GM21619 (cell line): ENCODE measurements around the gene KCNK6.

Experiments used
- ATAC-seq: cut with Tn5 transposase; IDR thresholded peaks from one replicate; pipeline ENCODE4 v1.9.1; 2021; ENCODE audit not compliant: unreplicated experiment

KCNK6 gene

GRCh38 chr19:38294090-38294489 lies 25.6 kb upstream of the KCNK6 start:
- ATAC-seq, result no peak

DNA sequence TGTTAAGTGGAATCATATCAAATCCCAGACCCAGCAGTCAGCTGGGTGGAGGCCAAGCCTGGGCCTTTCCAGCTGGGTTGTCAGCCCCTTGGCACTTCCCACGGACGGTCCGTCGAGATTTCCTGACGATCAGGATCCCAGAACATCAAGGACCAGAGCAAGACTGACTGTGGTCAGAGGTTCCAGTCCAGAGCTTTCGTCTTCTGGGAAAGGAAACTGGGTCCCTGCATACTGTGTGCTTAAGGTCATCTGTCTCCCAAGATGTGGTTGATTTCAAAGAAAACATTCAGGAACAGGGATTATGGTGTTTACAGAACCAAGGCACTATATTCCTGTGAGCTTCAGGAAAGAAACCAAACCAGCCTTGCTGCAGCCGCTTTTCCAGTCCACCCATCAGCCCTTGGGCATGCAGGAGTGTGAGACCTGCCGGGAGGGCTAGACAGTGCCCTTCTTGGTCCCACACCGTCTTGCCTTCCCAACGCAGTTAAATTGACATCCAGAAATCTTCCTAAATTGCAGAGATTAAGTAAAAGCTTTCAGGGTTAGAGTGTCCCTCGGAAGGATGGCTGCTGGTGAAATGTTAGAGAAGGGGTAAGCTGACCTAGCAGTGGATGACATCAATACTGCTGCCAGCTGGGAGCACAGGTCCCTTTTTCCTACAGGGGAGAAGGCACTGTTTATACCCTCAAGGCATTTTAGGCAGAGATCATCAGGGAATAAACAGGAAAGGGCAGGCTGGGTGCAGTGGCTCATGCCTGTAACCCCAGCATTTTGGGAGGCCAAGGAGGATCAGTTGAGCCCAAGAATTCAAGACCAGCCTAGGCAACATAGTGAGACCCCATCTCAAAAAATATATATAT lies 20.6 kb upstream of the KCNK6 start:
- ATAC-seq, result no peak

GRCh38 chr19:38303517-38304351 lies 15.9 kb upstream of the KCNK6 start, which contains the start of gene C19orf33:
Gene C19orf33, plus strand, starts transcription at chr19:38304251. Its CDS starts 11 bp downstream, at chr19:38304262.
- ATAC-seq, result no peak

DNA sequence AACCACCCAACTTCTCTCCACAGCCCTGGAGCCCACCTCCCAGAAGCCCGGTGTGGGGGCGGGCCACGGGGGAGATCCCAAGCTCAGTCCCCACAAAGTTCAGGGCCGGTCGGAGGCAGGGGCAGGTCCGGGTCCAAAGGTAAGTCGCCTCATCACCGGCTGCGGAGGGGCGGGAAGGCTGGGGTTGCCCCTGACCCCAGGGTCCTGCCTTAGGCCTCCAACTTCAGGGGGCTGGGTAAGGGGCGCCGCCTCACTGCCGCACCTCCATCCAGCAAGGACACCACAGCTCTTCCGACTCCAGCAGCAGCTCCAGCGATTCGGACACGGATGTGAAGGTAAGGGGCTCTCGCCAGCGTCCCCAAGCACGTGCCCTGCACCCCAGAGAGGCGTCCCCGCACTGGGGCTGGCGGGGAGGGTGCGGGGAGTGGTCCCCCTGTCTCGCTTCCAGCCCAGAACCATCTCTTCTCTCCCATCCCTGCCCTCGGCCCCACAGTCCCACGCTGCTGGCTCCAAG lies 15.2 kb upstream of the KCNK6 start:
- no peak for ATAC-seq

DNA sequence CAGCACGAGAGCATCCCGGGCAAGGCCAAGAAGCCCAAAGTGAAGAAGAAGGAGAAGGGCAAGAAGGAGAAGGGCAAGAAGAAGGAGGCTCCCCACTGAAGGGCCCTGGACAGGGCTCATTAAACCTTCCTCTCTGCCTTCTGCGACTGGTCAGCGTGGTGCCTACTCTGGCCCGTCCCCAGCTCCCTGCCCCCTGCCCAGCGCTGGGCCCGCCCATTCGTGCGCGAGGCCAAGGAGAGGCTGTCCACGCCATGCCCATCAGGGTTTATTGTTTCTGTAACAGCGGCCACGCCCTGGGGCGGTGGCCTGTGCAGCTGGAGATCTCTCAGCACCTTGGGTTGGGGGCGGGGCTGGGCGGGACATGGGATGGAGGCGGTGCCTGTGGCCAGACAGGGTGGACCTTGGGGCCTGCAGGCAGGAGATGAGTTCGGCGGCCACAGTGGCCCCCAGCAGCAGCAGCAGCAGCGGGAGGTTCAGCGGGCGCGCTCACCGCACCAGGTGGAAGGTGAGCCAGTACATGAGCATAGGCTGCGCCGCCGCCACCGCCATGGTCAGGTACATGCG lies 14.7 kb upstream of the KCNK6 start:
- ATAC-seq, result no peak

- ATAC-seq, result no peak
Measured at GRCh38 chr19:38306236-38306635, 13.4 kb upstream of the KCNK6 start.

DNA sequence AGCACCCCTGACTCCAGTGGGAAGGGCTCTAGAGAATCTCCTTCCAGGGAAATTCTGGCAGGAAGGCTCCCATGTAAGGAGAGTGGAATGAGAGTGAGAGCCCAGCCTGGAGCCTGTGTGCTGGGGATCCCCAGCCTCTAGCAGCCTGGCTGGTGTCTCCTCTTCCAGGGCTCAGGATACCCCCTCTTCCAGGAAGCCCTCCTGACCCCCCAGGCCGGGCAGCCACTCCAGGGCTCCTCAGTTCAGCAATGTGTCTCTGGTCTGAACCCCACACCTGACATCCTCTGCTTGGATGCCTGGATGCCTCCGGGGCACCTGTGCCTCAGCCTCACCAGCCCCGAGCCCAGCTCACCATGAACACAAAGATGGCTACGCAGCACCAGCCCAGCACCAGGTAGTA lies 12.6 kb upstream of the KCNK6 start:
- no peak for ATAC-seq

DNA sequence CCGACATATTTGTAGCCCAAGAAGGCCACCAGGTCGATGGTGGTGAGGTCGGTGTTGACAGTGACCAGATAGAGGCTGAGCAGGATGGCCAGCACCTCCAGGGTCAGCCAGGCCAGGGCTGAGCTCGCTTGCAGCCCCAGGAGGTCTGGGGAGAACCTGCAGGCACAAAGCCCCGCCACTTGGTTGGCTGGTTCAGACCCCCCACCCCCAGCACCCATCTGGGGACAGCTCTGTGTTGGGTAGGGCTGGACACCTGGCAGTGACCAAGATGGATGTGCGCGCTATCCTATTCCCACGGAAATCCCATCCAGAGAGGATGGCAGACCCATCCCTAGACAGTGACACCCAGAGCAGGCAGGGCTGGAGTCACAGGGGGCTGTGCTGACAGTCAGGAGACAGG lies 12.0 kb upstream of the KCNK6 start:
- ATAC-seq, result no peak

DNA sequence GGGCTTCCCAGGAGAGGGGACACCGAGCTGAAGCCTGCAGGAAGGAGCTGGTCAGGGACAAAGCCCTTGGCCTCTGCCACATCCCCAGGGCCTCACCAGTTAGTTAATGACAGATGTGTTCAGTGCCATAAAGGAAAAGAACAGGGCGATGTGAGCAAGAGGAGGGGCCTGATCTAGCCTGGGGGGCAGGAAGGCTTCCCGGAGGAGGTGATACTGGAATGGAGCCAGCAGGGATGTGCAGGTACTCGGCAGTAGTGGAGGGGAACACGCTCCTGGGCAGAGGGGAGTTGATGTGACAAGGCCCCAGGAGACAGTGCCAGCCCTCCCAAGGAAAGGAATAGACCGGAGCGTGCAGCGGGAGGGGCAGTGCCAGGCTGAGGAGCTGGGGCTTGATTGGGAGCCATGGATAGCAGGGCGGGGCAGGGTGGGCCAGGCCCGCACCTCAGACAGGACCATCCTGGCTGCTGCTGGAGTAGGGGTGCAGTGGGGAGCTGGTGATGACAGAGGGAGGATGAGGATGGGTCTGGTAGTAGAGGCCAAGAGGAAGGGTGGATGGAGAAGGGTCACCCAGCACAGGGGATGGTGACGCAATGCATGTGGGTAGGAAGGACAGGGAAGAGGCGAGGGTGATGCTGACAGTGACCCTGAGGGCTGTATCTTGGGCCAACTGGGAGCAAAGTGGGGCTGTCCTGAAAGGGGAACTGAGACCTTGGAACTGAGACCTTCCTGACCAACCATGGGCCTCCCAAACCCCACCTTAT lies 11.5 kb upstream of the KCNK6 start:
- no peak for ATAC-seq

DNA sequence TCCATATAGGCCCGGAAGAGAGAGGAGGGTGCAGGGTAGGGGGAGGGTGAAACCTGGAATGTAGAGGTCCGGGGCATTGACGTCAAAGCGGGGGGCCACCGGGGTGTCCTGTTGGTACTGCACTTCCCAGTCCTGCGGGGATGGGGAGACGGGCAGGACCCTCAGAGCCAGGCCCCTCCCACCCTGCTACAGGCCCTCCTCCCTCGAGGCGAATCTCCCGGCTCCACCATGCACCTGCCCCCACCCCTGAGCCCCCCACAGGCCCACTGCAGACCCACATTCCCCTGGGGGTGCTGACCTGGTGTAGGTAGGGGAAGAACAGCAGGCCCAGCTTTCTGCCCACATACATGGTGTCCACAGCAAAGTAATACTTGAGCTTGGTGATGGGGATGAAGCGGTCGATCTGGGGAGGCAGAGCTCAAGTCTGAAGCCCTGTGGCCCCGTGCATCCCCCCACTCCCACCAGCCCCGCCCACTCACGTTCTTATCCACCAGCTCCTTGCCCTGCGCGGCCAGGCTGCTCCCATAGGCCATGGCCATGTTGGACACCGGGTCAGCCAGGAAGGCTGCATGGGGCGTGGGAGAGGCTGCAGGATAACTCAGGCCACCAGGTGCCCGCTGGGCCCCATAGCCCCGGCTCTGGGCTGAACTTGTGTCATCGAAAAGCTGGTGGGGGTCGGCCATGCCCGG lies 10.6 kb upstream of the KCNK6 start:
- no peak for ATAC-seq

DNA sequence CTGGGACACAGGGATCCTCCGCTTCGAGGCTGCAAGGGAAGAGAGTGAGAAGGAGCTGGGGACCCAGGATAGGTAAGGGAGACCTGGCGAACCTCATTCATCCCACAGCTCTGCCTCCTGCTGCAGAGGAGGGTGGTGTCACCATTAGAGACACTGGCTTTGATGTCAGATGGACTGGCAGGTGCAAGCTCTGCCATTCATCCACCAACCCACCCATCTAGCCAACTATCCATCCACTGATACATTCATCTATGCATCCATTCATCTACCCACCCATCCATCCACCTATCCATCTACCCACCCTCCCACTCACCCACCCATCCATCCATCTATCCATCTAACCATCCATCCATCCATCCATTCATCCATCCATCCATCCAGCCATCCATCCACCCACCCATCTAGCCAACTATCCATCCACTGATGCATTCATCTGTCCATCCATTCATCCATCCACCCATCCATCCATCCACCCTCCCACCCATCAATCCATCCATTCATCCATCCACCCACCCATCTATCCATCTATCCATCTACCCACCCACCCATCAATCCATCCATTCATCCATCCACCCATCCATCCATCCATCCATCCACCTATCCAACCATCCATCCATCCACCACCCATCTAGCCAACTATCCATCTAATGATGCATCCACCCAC lies 9.9 kb upstream of the KCNK6 start:
- no peak for ATAC-seq

GRCh38 chr19:38310279-38310670 lies 9.4 kb upstream of the KCNK6 start:
- ATAC-seq, result no peak

DNA sequence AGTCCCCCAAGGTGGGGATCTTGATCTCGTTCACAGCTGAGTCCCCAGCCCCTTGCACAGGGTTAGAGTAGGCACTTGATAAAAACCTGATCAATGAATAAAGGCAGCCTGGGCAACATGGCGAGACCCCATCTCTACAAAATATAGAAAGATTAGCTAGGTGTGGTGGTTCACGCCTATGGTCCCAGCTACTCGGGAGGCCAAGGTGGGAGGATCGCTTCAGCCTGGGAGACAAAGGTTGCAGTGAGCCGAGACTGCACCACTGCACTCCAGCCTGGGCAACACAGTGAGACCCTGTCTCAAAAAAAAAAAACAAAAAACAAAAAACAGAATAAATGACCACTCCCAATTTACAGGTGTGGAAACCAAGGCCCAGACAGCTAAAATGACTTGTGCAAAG lies 8.7 kb upstream of the KCNK6 start:
- ATAC-seq, result no peak

GRCh38 chr19:38315657-38316476 lies 3.8 kb upstream of the KCNK6 start, which contains the start of gene YIF1B:
Gene YIF1B, minus strand, starts transcription at chr19:38315947. Its CDS starts 30 bp downstream, at chr19:38315917.
- ATAC-seq, result peak; percentile 81

DNA sequence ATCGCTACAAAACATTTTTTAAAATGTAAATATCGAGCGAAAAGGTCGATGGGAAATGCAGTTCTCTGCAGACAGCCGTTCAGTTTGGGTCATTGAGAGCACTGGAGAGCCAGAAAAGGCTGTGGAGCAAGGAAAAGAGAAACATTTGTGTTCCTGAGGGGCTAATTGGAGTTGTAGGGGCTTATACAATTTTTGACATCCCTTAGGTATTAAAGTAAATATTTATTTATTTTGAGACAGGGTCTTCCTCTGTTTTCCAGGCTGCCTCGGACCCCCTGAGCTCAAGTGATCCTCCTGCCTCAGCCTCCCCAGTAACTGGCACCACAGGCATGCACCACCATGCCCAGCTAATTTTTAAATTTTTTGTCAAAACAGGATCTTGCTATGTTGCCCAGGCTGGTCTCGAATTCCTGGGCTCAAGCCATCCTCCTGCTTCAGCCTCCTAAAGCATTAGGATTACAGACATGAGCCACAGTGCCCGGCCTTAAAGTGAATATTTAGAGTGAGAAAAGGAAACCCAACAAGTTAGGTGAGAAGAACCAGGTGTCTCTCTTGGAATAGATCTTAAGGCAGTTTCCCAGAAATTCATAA lies 3.1 kb upstream of the KCNK6 start:
- no peak for ATAC-seq

- ATAC-seq, result no peak
Measured at GRCh38 chr19:38317104-38317612, 2.5 kb upstream of the KCNK6 start.

- no peak for ATAC-seq
Measured at GRCh38 chr19:38318660-38319059, 985 bp upstream of the KCNK6 start.

- ATAC-seq, result no peak
Measured at GRCh38 chr19:38320969-38321339, 1.3 kb downstream of the KCNK6 start.
